GM18526 (cell line): ENCODE measurements around the gene IL1A.

Source experiments
- POLR2A ChIP-seq: IDR thresholded peaks from 3 replicates; pipeline ENCODE4 v1.6.1; 2011; ENCODE audit not compliant: insufficient read length; ENCODE audit errors: extremely low read depth

IL1A gene

DNA sequence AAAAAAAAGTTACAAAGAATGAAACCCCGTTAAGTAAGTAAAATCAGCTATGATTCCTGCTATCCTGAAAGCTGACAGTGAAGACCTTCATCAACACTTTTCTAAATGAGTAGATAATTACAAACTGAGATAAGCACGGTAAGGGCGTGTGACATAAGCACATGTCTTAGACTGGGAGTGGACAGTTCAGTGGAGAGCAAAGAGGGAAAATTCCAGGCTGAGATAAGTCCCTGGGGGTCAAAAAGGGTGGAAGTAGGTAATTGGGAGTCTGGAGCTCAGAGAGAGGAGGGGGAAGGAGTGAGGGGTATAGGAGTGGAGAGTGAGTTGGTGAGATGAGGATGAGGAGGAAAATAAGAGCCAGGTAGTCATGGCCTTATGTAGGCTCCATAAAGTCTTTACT, 4.4 kb upstream of the IL1A start:
- no peak for TF ChIP-seq POLR2A

DNA sequence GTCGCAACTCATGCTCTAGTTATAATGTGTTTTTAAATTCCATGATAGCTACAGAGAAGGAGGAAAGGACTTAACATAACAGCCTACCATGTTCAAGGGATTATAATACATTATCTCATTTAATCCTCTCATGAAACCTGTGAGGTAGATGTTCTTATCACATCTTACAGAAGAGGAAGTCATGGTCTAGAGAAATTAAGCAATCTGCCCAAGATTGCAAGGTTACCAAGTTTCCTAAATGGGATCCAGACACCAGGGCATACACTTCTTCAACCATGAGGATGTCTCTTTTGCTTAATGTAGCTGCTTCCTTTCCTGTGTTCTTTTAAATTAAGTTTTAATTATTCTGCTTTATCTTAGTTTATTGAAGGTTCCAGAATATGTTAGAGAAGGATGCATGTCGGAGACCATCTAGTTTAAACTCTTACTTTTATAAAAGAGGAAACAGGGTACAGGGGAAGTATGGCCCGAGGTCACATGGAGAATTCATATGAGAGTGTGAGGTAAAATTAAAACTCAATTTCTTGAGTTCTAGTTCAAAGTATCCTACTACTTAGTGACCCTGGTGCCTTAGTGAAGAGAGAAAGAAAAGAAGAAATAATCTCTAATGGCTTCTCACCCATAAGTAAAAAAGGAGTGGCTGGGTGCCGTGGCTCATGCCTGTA, 3.6 kb upstream of the IL1A start:
- no peak for TF ChIP-seq POLR2A

DNA sequence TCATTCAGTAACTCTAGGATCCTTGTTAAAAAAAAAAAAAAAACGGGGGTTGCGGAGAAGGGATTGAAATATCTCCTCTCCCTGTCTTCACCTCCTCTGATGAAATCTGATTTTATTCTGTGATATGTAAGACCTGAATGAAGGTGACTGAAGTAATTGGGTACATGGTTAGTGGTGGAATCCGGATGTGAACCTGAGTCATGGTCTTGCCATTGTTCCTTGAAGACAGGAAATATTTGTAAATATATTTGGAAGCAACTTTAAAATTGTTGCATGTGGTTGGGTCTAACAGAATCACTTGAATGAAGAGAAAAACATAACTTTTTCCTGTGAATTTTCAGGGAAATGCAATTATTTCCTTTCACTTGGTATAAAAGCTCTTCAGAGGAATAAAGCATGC, 3.0 kb upstream of the IL1A start:
- TF ChIP-seq POLR2A, result no peak

DNA sequence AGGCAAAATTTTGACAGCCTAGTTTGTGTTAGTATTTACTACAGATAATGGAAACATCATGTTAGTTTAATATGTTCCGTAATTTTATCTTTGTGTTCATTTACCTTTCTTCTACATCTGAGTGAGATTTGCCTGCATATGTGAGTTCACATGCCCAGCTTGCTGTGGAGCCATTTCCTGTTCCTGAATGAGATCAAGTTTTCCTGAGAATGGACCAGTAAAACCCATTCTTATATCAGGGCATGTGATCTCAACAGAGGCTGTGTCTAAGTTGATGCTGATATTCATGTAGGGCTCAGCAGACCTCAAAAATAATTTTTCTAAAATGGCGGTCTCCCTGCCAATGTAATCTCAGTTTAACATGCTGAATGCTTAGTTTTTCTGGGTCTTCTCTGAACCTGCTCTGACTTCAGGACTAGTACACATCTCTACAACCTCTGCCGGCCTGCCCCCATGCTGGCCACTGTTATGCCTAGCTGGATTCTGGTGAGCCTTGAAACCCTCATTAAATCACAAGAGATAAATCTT, 1.0 kb downstream of the IL1A start:
- TF ChIP-seq POLR2A, result no peak

DNA sequence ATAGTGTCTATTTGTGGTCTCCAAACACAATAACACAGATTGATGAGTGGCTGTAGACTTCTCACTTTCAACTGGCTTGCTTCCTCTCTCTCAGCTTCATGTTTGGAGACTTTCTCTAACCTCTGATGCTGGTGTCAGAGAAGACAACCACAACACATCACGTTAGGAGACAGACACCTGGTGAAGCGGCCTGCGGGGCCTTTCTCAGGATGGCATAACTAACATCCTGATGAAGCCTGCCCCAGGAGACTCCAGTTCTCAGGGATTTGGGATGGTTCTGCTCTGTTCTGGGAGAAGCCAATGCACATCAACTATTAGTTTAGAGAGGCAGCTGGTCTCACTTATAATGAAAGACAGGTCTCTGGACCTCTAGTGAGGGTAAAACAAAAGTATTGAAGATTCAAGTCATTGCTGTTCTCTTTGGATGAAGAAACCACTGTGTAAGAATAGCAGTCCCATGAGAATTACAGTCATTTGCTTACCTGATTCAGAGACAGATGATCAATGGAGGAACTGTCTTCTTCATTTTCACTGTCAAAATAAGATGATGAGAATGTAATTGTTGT, 2.0 kb downstream of the IL1A start:
- TF ChIP-seq POLR2A, result no peak

DNA sequence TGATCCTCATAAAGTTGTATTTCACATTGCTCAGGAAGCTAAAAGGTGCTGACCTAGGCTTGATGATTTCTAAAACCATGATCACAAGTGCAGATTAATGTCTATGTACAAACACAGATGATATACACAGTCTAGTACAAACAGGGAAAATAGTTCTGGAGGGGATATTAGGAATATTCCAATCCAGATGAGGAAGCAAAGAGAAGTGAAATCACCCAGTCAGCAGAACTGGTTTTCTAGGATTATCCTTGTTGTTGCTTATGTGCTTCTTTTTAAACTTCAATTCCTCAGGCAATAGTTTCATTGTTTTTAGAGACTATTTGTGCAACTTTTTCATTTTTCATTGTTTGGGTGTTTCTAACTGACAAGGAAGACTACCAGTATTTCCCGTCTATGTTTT, 4.7 kb downstream of the IL1A start:
- no peak for TF ChIP-seq POLR2A

DNA sequence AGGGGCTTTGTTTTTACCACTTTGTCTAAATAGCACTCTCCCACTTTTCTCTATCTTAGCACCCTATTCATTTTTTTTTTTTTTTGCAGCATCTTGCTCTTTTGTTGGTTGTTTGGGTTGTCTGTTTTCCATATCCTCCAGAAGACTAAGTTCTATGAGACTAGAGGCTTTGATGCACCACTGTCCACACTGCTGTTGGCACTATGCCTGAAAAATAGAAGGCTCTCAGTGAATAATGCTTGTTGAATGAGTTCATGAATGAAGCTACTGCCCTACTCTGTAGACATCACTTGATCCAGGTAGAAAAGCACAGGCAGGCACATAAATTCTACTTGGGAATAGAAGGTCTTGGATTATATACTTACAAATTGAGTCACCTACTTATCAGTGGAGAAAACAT, 7.3 kb downstream of the IL1A start:
- no peak for TF ChIP-seq POLR2A

DNA sequence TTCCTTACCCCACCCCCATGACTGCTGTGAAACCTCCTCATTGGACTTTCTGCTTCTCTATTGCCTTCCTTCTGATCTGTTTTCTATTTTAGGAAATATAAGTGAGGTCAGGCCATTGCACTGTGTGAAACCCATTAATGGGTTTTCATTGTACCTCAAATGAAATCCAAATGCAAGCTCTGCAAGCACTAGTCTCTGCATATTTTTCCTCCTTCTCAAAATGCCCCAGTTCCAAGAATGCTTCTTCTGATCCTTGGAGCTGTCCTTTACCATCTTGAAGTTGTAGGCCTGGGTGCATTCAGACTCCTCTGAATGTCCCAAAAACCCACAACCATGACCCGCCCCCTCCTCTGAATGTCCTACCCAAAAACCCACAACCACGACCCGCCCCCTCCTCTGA, 8.2 kb downstream of the IL1A start:
- no peak for TF ChIP-seq POLR2A

DNA sequence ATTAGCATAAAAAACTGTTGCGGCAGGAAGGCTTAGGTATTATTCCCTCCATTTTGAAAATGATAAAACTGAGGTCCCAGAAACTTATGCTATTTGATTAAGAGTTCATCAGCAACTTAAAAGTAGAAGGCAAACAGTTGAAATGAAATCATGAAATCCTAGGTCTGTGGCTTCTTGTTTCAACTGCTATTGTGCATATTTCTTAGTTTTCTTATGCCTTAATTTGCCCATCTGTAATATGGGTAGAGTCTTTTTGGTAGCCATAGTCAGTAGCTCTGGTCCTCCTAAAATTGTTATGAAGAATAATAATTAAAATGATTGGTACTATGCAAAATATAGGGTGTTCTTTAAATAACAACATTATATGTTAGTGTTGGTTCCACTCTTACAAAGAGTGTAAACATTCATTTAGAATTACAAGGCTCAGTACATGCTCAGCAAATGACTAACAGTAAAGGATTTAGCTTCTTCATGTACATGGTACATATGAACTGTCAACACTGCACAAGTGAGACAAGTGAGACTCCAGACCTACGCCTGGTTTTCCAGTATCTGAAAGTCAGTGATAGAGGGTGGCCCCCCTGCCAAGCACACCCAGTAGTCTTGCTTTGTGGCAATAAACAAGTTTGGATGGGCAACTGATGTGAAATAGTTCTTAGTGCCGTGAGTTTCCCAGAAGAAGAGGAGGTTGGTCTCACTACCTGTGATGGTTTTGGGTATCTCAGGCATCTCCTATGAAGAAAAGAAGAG, 9.6 kb downstream of the IL1A start:
- TF ChIP-seq POLR2A, result no peak

DNA sequence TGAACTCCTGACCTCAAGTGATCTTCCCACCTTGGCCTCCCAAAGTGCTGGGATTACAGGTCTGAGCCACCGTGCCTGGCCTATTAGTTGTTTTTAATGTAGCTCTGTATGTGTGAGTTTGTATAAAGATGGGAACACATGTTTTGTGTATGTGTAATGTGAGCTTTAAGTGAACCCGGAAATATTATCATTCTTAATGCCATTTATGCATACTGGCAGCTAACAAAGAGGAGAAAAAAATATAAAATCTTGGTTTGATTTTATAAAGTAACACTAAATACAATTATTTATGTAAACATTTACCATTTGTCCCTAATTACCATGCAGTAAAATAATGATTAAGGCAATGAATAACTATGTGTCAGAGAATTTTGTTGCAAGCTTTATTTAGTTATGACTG, 10.7 kb downstream of the IL1A start:
- no peak for TF ChIP-seq POLR2A

DNA sequence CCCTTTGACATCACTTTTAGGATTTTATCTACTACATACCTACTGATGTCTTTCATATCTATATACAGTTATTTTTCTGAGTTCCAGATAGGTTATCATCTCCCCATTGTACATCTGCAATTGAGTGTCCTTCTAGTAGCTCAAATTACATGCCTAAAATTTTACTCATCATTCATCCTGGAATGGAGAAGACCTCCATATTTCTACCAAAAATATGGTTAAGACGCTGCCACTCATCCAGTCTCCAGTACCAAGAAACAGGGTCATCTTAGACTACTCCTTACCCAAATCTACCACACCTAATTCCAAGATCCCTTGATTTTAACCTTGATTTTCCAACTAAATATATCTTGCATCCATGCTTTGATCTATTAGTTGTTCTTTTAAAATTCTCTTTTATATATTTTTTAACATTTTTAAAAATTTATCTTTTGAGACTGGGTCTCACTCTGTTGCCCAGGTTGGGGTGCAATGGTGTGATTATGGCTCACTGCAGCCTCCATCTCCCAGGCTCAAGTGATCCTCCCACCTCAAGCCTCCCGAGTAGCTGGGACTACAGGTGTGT, 11.3 kb downstream of the IL1A start:
- TF ChIP-seq POLR2A, result no peak

DNA sequence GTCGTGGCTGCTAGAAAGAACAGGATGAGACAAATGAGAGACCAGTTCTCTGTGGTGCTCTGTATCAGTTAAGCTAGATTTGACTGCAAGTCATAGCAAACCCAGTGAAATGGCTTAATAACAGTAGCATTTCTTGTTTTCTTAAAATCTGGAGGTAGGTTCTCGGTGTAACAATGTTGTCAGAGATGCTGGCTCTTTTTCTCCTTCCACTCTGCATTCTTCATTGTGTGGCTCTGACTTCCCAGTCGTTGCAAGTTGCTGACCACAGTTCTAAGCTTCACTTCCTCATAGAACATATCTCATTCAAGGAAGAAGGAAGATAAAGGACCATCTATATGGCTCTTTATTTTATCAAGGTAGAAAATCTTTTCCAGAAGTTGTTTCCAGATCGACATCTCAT, 12.0 kb downstream of the IL1A start:
- TF ChIP-seq POLR2A, result no peak

DNA sequence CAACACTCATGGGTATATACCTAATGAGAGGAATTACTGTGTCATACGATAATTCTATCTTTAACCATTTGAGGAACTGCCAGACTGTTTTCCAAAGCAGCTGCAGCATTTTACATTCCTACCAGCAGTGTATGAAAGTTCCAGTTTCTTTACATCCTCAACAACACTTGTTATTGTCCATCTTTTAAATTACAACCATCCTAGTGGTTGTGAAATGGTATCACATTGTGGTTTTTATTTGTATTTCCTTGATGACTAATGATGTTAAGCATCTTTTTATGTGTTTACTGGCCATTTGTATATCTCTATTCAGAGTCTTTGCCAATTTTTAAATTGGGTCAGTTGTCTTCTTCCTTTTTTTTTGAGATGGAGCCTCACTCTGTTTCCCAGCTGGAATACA, 15.9 kb downstream of the IL1A start:
- TF ChIP-seq POLR2A, result no peak

DNA sequence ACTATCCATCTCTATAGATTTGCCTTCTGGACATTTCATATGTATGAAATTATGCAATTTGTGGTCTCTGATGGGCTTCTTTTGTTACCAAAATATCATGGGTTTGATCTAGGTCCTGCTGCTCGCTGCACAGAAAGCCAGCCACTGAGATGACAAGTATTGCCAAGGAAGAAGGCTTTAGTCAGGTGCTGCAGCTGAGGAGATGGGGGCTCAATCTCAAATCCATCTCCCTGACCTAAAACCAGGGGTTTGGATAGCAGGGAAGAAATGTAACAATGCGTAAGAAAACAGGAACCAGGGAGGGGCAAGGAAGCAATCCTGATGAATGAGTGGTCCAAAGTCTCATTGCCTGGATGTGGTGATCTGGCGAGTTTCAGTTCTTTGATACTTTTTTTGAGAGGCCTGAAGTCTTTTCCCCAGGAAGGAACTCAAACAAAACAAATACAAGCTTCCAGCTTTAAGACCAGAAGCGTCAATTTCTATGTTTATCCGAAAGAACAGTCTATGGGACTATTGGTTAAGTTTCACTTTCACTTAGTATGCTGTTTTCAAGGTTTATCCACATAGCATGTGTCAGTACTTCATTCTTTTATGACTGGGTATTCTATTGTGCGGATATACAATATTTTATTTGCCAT, 16.5 kb downstream of the IL1A start:
- TF ChIP-seq POLR2A, result no peak

DNA sequence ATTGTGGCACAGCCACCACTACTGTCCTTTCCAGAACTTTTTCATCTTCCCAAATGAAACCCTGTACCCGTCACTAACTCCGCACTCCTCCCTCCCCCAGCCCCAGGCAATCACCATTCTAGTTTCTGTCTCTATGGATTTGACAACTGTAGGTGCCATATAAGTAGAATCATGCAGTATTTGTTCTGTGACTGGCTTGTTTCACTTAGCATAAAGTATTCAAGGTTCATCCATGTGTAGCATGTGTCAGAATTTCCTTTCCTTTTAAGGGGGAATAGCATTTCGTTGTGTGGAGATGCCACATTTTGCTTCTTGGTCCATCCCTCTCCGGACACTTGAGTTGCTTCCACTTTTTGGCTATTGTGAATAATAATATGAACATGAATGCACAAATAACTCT, 19.0 kb downstream of the IL1A start:
- no peak for TF ChIP-seq POLR2A
